HepG2 (cell line): ENCODE measurements around the gene CXXC5.
"Not testable (repeated sequence)": the region's sequence is repeated elsewhere in the genome, so short reads cannot be mapped to it uniquely, and the experiment has no call there.

Experiments used
- CREBL2 ChIP-seq: sonication (generic); formaldehyde crosslinking; IDR thresholded peaks from 2 replicates; pipeline ENCODE4 v1.8.1; 2023; ENCODE audit warnings: missing genetic modification reagents, mild to moderate bottlenecking, borderline replicate concordance
- TF ChIP-seq, protein P1 (sequence below): sonication (generic); formaldehyde crosslinking; conservative IDR thresholded peaks from 2 replicates; pipeline ENCODE4 v1.8.0; 2022; ENCODE audit warnings: missing genetic modification reagents

GRCh38 chr5:139727615-139728014, 79.5 kb downstream of the CXXC5 start:
- TF ChIP-seq CREBL2 (CRISPR knock-in tag) = not testable (repeated sequence)
- TF ChIP-seq, protein P1, sequence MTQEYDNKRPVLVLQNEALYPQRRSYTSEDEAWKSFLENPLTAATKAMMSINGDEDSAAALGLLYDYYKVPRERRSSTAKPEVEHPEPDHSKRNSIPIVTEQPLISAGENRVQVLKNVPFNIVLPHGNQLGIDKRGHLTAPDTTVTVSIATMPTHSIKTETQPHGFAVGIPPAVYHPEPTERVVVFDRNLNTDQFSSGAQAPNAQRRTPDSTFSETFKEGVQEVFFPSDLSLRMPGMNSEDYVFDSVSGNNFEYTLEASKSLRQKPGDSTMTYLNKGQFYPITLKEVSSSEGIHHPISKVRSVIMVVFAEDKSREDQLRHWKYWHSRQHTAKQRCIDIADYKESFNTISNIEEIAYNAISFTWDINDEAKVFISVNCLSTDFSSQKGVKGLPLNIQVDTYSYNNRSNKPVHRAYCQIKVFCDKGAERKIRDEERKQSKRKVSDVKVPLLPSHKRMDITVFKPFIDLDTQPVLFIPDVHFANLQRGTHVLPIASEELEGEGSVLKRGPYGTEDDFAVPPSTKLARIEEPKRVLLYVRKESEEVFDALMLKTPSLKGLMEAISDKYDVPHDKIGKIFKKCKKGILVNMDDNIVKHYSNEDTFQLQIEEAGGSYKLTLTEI (CRISPR knock-in tag) = not testable (repeated sequence)
